HCT116 (cell line): ENCODE results near the gene FAM177B. TPM values are rescaled to one million over a fixed set of nuclear protein-coding genes. Genes with fewer than 3 reads are reported as not detected.

Experiments used
- ATAC-seq: fragments of 200-7000 bp; cut with Tn5 transposase; 2 replicates; pipeline ENCODE4 v1.9.1; 2020; ENCODE audit warnings: mild to moderate bottlenecking, moderate library complexity
- BruUV-seq: library from RNA; stranded (reverse); fragments of 400-500 nt; replicated peaks from 2 replicates; lab custom pipeline; 2021; lab: Mats Ljungman, UMichigan
- CTCF ChIA-PET: fragments of 300-600 bp; sonication (Branson Sonifier 250); formaldehyde crosslinking; loops from one replicate; lab custom pipeline; 2021; ENCODE audit warnings: antibody characterized with exemption; lab: Charles Lee
- POLR2A ChIA-PET: fragments of 300-600, 350-600 bp; sonication (Branson Sonifier 250); formaldehyde crosslinking; loops from one replicate; lab custom pipeline; 2021; ENCODE audit warnings: antibody characterized with exemption; lab: Charles Lee
- RAD21 ChIA-PET, 2 experiments: fragments of 300-600 bp; sonication (Branson Sonifier 250); formaldehyde crosslinking; loops; one replicate each; lab custom pipeline; 2023; ENCODE audit warnings: low total read pairs in 2 of 2; ENCODE audit not compliant: uncharacterized antibody in 2 of 2, unreplicated experiment in 2 of 2, low non-redundant PET in 1 of 2; lab: Charles Lee
- DNase-seq: peaks from one replicate; pipeline ENCODE4 v3.0.0-alpha.2; 2010; ENCODE audit warnings: low read depth, low spot score
- H2AFZ ChIP-seq: fragments of 200-600 bp; shearing (Covaris generic), sonication (generic); 2 replicates; pipeline ENCODE4 v1.6.1; 2017; ENCODE audit warnings: low read depth, mixed run types, mixed read lengths, antibody characterized with exemption, low read length; ENCODE audit not compliant: poor library complexity, severe bottlenecking
- H3K27ac ChIP-seq: 2 replicates; pipeline ENCODE4 v1.5.1; 2012; ENCODE audit warnings: low read depth, low read length
- H3K27me3 ChIP-seq: fragments of 200-600 bp; sonication (generic); 2 replicates; pipeline ENCODE4 v1.6.1; 2016; ENCODE audit warnings: mixed run types, low read length, mixed read lengths; ENCODE audit not compliant: insufficient read depth
- H3K36me3 ChIP-seq, 2 experiments: fragments of 200-500 bp in 1 of 2; fragments of 200-600 bp in 1 of 2; sonication (Bioruptor generic) in 1 of 2; sonication (generic) in 1 of 2; 2 replicates each; pipeline versions ENCODE4 v1.5.1 to v1.6.1; 2014 to 2016; ENCODE audit warnings: low read length in 2 of 2, inconsistent platforms in 1 of 2, mixed read lengths in 1 of 2, mixed run types in 1 of 2; ENCODE audit not compliant: insufficient read depth in 2 of 2, control insufficient read depth in 1 of 2
- H3K4me1 ChIP-seq, 2 experiments: fragments of 200-600 bp in 1 of 2; sonication (generic) in 1 of 2; 2 replicates each; pipeline versions ENCODE4 v1.5.1 to v1.6.1; 2012 to 2017; ENCODE audit warnings: low read length in 2 of 2, inconsistent platforms in 1 of 2, mild to moderate bottlenecking in 1 of 2, mixed read lengths in 1 of 2, mixed run types in 1 of 2, moderate library complexity in 1 of 2; ENCODE audit not compliant: insufficient read depth in 2 of 2, control insufficient read depth in 1 of 2
- H3K4me2 ChIP-seq: fragments of 200-600 bp; sonication (generic); 2 replicates; pipeline ENCODE4 v1.6.1; 2017; ENCODE audit warnings: mixed run types, low read length, mixed read lengths
- H3K4me3 ChIP-seq, 2 experiments: fragments of 200-600 bp in 1 of 2; sonication (generic) in 1 of 2; replicated peaks in 1 of 2; 2 replicates each; pipeline ENCODE4 v1.5.1; 2011 to 2016; ENCODE audit warnings: low read length in 2 of 2, control low read depth in 1 of 2, low read depth in 1 of 2, mild to moderate bottlenecking in 1 of 2, mixed read lengths in 1 of 2, mixed run types in 1 of 2
- H3K79me2 ChIP-seq: fragments of 200-600 bp; sonication (generic); 2 replicates; pipeline ENCODE4 v1.6.1; 2017; ENCODE audit warnings: mild to moderate bottlenecking, mixed run types, low read length, moderate library complexity, mixed read lengths; ENCODE audit not compliant: insufficient read depth
- H3K9ac ChIP-seq: fragments of 200-600 bp; sonication (generic); 2 replicates; pipeline ENCODE4 v1.6.1; 2016; ENCODE audit warnings: low read length, mixed read lengths
- H3K9me2 ChIP-seq: fragments of 200-600 bp; sonication (generic), shearing (Covaris generic); 2 replicates; pipeline ENCODE4 v1.6.1; 2017; ENCODE audit warnings: mixed run types, mild to moderate bottlenecking, moderate library complexity; ENCODE audit not compliant: insufficient read depth
- H3K9me3 ChIP-seq, 2 experiments: fragments of 200-500 bp in 1 of 2; fragments of 200-600 bp in 1 of 2; sonication (Bioruptor generic) in 1 of 2; sonication (generic) in 1 of 2; 2 replicates each; pipeline ENCODE4 v1.6.1; 2014 to 2017; ENCODE audit warnings: low read length in 2 of 2, mixed read lengths in 2 of 2, inconsistent platforms in 1 of 2, low read depth in 1 of 2, mild to moderate bottlenecking in 1 of 2, mixed run types in 1 of 2, moderate library complexity in 1 of 2; ENCODE audit not compliant: control insufficient read depth in 1 of 2, insufficient read depth in 1 of 2
- H4K20me1 ChIP-seq: fragments of 200-600 bp; sonication (generic), shearing (Covaris generic); 2 replicates; pipeline ENCODE4 v1.6.1; 2017; ENCODE audit warnings: mixed run types, mild to moderate bottlenecking, moderate library complexity; ENCODE audit not compliant: insufficient read depth
- CBX3 ChIP-seq: IDR thresholded peaks from 2 replicates; pipeline ENCODE4 v1.6.1; 2012; ENCODE audit warnings: low read depth
- EGR1 ChIP-seq: IDR thresholded peaks from 2 replicates; pipeline ENCODE4 v1.6.1; 2012; ENCODE audit warnings: low read depth
- EZH2 ChIP-seq: fragments of 200-600 bp; sonication (generic); IDR thresholded peaks from 2 replicates; pipeline ENCODE4 v1.6.1; 2017; ENCODE audit warnings: antibody characterized with exemption, mixed run types
- POLR2A ChIP-seq: IDR thresholded peaks from 2 replicates; pipeline ENCODE4 v1.7.0; 2011; ENCODE audit warnings: borderline replicate concordance; ENCODE audit not compliant: insufficient read depth, insufficient read length; ENCODE audit errors: extremely low read depth
- RAD21 ChIP-seq: IDR thresholded peaks from 2 replicates; pipeline ENCODE4 v1.6.1; 2012; ENCODE audit warnings: low read depth, mild to moderate bottlenecking
- SIN3A ChIP-seq: IDR thresholded peaks from 2 replicates; pipeline ENCODE4 v1.6.1; 2012; ENCODE audit warnings: low read depth
- ZFX ChIP-seq: fragments of 450-650 bp; IDR thresholded peaks from 2 replicates; pipeline ENCODE4 v1.6.1; 2017
- intact Hi-C: fragments of 100-400 bp; cut with micrococcal nuclease; formaldehyde crosslinking; loops from 2 replicates; pipeline ENCODE4 v1.10.0; 2022
- total RNA-seq: library from RNA; stranded (reverse); gene quantifications from one replicate; pipeline ENCODE4 v1.2.1, GENCODE V29; 2021; ENCODE audit not compliant: unreplicated experiment
- TF ChIP-seq, protein P1 (sequence below): IDR thresholded peaks from 2 replicates; pipeline ENCODE4 v1.6.1; 2012; ENCODE audit warnings: low read depth

FAM177B gene
- total RNA-seq, 1 experiment from 2014 or later = not detected

DNA sequence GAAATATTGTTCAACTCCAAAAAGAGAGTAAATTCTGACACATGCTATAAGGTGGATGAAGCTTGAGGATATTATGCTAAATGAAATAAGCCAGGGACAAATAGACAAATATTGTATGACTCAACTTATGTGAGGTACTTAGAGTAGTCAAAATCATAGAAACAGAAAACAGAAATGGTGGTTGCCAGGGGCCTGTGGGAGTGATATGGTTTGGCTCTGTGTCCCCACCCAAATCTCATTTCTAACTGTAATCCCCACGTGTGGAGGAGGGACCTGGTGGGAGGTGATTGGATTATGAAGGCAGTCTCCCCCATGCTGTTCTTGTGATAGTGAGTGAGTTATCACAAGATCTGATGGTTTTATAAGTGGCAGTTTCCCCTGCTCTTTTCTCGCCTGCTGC, 53.1 kb downstream of the FAM177B start:
- ChIA-PET CTCF (no interaction called here), RAD21 (no interaction called here), POLR2A (no interaction called here)
- Histone ChIP-seq H4K20me1 (no peaks in the 10 kb centered on the region), H3K27me3 (0 out of 2 replicates have a peak, but pooled peaks cover 3% of the 10 kb centered on the region), H3K4me3 (no peak overlapping the region), H3K27ac (no peak overlapping the region), H3K9me3 (no peaks in the 10 kb centered on the region), H2AFZ (no peak overlapping the region), H3K9me2 (no peaks in the 10 kb centered on the region), H3K9ac (no peak overlapping the region), H3K36me3 (no peaks in the 10 kb centered on the region), H3K4me1 (no peaks in the 10 kb centered on the region), H3K79me2 (no peaks in the 10 kb centered on the region), H3K4me2 (no peak overlapping the region)
- intact Hi-C loops = loop anchor here (5.0 kb wide), 1 partner anchor 323 kb away; no protein-coding TSS in a partner anchor
- BruUV-seq = no TSS peak
- no peak for ATAC-seq
- no peak for DNase-seq
- TF ChIP-seq POLR2A (no peak), CBX3 (no peak), SIN3A (no peak), EGR1 (no peak)
- TF ChIP-seq, protein P1, sequence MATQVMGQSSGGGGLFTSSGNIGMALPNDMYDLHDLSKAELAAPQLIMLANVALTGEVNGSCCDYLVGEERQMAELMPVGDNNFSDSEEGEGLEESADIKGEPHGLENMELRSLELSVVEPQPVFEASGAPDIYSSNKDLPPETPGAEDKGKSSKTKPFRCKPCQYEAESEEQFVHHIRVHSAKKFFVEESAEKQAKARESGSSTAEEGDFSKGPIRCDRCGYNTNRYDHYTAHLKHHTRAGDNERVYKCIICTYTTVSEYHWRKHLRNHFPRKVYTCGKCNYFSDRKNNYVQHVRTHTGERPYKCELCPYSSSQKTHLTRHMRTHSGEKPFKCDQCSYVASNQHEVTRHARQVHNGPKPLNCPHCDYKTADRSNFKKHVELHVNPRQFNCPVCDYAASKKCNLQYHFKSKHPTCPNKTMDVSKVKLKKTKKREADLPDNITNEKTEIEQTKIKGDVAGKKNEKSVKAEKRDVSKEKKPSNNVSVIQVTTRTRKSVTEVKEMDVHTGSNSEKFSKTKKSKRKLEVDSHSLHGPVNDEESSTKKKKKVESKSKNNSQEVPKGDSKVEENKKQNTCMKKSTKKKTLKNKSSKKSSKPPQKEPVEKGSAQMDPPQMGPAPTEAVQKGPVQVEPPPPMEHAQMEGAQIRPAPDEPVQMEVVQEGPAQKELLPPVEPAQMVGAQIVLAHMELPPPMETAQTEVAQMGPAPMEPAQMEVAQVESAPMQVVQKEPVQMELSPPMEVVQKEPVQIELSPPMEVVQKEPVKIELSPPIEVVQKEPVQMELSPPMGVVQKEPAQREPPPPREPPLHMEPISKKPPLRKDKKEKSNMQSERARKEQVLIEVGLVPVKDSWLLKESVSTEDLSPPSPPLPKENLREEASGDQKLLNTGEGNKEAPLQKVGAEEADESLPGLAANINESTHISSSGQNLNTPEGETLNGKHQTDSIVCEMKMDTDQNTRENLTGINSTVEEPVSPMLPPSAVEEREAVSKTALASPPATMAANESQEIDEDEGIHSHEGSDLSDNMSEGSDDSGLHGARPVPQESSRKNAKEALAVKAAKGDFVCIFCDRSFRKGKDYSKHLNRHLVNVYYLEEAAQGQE = no peak

DNA sequence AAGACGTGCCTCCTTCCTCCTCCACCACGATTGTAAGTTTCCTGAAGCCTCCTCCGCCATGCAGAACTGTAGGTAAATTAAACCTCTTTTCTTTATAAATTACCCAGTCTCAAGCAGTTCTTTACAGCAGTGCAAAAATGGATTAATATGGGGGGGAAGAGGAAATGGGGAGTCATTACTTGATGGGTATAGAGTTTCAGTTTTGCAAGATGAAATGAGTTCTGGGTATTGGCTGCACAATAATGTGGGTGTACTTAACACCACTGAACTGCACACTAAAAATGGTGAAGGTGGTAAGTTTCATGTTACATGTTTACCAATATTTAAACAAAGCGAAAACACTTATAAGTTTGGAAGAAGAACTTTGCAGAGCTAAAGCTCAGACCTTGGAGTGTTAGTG, 53.5 kb downstream of the FAM177B start:
- no peak overlapping the region for H3K4me2 ChIP-seq
- DNase-seq = no peak
- TF ChIP-seq SIN3A (no peak), EZH2 (no peak), ZFX (no peak), RAD21 (no peak)
- TF ChIP-seq, all 23 proteins: peak for 0
- ChIA-PET RAD21 (no interaction called here), CTCF (interaction anchor here (1.9 kb wide), 1 partner anchor 300 kb away, joined by 5 read pairs; no protein-coding TSS in a partner anchor), POLR2A (no interaction called here)
- Histone ChIP-seq H3K4me1 (no peaks in the 10 kb centered on the region), H3K27me3 (no peaks in the 10 kb centered on the region), H3K79me2 (no peaks in the 10 kb centered on the region), H3K36me3 (no peaks in the 10 kb centered on the region), H3K9me2 (no peaks in the 10 kb centered on the region), H3K9me3 (no peaks in the 10 kb centered on the region), H3K9ac (no peak overlapping the region), H2AFZ (no peak overlapping the region), H4K20me1 (no peaks in the 10 kb centered on the region), H3K4me3 (no peak overlapping the region), H3K27ac (no peak overlapping the region)
- intact Hi-C loops = loop anchor here (5.0 kb wide), 1 partner anchor 323 kb away; no protein-coding TSS in a partner anchor
- no peak for ATAC-seq
- BruUV-seq = no TSS peak
